Activated naive CD4-positive, alpha-beta T cell treated with anti-CD3 and anti-CD28 coated beads, Interleukin-2, amount 50 U/mL, for 16 hours (primary cell): ENCODE data around the gene CD69.

Experiments
- DNase-seq: peaks from one replicate; pipeline ENCODE4 v3.0.0-alpha.2; 2020

CD69 gene

DNA sequence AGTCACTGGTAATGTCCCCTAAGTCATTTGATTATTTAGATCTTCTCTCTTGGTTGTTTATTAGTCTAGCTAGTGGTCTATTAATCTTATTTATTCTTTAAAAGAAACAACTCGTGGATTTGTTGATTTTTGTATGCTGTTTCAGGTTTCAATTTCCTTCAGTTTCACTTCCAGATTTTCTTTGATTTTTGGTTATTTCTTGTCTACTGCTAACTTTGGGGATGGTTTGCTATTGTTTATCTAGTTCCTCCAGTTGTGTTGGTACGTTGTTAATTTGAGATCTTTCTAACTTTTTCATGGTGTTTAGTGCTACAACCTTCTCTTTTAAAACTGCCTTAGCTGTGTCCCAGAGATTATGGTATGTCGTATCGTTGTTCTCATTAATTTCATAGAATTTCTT lies 18.5 kb upstream of the CD69 start:
- DNase-seq, result no peak

DNA sequence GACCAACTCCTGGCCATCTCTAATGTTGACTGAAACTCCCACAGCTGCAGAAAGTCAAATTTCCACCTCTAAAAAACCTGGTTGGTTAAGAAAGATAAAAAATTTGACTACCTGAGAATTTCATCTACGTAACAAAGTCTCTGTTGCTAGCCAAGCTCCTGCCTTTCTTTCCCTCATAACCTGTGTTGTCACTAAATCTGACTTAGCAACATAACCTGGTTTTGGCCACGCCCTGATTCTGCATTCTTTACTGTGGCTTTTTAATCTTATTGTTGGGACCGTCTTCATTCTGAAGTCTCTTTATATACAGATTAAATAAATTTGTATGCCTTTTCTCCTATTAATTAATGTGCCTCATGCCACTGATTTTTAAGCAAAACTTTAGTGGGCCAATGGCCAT lies 16.1 kb upstream of the CD69 start:
- no peak for DNase-seq

DNA sequence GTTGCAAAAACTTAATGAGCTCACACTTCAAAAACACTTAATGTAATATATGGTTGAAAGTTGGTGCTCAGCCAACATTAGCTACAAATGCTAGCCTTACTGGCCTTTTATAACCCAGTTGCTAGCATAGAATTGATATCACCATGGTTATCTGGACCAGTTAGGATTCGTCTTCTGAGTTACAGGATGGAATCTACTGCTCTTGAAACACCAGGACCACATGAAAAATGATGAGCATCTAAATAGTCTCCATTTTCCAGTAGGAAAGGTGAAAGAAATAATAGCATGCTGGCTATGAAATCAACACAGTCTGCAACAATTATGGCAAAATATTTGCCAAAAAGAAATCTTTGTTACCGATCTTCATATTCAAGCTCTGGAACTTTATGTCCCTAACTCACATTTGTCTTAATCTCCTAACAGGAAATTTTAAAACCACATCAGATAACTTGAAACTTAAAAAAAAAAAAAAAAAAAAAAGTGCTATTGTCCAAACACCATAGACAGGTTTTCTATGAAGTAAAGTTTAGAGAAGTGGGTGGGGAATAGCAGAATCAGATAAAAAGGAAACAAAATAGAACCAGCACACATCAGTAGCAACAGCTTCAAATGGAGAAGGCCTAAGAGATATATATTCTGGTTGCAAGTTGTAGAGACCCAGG lies 12.6 kb upstream of the CD69 start:
- no peak for DNase-seq

DNA sequence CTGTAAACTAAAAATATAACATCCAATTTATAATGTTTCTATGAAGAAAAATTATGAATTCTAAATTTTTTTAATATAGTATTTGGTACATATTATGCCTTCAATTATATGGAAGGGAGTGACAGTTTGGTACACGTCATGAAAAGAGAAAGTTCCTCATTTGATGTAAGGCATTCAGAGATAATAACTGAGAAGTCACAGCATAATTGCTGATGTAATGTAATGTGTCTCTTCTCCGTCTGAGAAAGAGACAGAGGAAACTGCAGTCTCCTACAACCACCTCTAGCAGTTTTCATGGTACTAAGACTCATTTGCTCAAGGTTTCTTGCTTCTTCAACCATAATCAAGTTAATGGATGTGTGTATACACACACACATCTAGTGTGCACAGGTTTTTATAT lies 2.3 kb upstream of the CD69 start:
- DNase-seq, result no peak

DNA sequence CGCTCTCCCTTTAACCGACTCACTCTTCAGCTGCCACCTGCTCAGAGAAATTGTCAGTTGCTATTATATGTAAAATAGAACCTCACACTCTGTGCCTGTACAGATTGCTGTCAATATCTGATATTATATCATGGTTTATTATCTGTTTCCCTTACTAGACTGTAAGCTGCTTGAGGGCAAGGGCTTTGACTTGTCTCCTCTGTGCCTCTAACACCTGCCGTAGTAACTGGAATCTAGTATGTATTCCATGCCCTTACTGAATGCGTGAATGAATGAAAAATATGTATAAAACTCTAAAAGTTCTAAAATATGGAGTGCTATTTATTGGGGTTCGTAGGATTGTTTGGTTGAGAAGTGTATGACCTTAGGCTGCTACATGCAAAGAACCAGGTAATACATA lies 1.7 kb upstream of the CD69 start:
- no peak for DNase-seq

DNA sequence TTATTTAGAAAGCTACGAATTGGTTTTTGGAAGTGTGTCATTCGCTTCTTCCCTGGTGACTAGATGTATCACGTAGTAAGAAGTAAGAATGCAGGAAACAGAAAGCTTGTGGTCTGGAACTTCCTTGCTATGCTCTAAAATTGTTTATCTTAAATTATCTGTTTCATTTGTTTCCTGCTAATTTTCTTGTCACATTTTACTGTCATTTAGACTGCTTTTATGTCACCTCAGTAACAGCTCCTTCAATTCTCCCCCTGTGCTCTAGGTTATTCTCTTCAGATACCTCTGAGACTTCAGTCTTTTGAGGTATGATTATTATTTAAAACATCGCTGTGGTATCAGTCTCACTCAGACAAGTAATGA lies 699 bp upstream of the CD69 start:
- DNase-seq, result no peak

DNA sequence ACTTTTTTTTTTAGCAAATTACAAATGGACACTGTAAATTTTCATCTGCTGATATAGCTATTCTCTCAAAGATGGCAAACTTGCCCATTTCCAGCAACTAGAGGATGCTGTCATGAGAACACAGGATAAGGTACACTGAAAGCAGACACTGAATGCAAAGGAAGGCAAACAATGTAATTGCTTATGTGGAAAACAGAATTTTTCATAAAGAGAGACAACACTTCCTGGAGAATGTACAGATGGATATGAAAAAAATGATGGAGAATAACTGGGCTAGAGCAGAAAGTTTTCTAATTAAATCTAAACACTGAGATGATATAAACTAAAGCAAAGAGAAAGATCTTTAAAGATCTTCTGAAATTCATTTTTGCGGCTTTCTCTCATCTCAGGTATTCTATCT lies 581 bp downstream of the CD69 start:
- DNase-seq, result no peak

DNA sequence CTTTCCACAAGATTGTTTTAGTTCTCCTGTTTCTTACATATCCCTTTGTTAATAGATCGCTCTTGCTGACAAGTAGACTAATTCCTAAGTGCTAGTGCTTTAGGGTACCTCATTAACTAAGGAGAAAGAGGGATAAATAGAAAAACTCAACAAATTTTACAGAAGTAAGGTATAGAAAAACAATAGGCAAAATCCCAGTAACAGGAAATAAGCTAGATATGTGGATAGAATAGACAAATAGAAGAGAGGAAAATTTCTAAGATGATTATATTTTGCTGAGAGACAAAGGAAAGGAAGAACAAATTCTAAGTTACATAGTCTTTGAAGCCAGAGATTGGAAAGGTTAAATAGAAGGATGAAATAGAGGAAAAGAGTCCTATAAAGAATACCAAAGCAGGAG lies 1.0 kb downstream of the CD69 start:
- DNase-seq, result no peak

DNA sequence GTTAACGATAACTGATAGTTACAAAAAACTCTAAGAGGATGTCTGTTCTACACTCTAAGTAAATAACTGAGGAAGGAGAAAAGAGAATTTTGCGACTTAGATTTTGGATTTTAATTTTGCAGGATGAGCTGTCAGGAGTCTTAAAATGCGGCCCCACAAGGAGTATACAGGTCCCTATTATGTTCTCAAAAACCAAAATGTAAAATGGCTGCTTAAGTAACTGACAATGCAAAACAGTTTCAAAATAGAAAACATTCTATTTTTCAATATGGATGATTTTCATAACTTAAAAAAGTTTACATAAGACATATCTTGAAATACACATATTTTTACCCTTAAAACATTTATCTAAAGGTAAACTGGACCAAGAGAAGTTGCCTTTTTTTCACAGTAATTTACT lies 2.6 kb downstream of the CD69 start:
- DNase-seq, result no peak

DNA sequence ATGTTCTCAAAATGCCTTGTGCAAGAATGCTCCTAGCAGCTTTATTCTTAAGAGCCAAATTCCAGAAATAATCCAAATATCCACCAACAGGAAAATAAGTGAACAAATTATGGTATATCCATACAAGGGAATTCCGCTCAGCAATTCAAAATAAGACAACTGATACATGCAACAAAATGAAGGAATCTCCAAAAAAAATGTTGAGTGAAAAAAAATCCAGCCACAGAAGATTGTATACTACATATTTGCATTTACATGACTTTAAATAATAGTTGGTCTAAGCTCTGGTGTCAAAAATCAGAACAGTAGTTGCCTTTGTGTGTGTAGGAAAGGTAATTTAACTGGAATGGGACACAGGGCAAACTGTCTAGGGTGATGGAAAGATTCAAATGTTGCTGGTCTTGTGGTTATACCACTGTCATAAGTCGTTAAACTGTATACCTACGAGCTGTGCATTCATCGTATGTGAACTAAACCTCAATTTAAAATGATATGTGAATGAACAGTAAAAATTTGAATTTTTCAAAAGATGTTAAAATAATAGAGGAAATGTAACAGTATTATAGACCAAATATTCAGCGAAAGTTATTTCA lies 3.2 kb downstream of the CD69 start:
- no peak for DNase-seq

DNA sequence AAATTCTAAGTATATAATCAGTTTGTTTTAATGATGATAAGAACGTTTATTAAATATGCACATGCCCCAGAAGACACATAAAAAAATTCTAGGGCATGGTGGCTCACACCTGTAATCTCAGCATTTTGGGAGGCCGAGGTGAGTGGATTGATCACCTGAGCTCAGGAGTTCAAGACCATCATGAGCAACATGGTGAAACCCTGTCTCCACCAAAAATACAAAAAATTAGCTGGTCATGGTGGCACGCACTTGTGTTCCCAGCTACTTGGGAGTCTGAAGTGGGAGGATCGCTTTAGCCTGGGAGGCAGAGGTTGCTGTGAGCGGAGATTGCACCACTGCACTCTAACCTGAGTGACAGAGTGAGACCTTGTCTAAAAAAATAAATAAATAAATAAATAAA lies 4.0 kb downstream of the CD69 start:
- DNase-seq, result no peak

DNA sequence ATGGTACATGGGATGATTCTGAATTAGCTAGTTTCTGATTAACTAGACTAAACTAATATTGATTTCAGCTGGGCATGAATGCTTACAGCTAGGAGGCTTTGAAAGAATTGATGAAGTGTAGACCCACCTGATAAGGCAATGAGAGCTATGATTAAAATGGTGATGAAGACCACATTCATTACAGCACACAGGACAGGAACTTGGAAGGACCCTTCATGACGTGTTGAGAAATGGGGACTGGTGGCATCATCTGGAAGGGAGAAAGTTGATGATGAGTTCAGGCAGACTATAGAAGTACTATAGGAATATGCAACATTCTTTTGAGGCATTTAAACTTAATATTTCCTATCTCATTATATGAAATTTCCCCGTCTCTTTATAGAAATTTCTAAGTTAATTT lies 4.5 kb downstream of the CD69 start:
- DNase-seq, result no peak

DNA sequence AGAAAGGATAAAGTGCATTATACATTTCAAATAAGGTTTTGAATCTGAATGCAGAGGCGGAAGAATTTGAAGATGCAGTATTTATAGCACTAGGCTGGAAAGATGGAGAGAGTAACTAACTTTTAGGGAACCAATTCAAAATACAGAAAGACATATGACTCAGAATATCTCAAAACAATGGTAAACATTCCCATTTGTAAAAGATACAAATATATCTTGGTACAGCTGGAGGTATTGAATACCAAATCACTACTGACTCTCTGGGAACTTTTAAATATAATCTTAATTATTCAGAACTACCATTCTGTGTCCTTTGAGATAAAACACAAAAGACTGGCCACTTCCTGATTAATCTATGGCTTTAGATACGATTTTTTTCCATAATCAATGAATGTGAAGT lies 5.1 kb downstream of the CD69 start:
- DNase-seq, result no peak

DNA sequence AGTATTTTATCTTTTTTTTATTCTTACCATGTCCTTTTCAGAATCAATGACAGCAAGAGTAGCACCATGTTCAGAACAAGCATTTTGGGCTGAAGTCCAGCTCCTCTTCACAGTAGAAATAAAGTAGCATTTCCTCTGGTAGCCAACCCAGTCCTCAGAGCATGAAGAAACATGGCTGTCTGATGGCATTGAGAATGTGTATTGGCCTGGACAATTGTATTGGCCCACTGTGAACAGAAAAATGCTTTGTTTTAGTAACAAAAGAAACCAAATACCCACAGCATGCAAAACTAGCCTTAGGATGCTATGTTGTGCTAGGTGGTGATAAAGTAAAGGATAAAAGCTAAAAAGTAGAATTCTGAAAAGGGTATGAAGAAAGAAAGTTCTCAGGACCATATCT lies 5.7 kb downstream of the CD69 start:
- DNase-seq, result no peak

DNA sequence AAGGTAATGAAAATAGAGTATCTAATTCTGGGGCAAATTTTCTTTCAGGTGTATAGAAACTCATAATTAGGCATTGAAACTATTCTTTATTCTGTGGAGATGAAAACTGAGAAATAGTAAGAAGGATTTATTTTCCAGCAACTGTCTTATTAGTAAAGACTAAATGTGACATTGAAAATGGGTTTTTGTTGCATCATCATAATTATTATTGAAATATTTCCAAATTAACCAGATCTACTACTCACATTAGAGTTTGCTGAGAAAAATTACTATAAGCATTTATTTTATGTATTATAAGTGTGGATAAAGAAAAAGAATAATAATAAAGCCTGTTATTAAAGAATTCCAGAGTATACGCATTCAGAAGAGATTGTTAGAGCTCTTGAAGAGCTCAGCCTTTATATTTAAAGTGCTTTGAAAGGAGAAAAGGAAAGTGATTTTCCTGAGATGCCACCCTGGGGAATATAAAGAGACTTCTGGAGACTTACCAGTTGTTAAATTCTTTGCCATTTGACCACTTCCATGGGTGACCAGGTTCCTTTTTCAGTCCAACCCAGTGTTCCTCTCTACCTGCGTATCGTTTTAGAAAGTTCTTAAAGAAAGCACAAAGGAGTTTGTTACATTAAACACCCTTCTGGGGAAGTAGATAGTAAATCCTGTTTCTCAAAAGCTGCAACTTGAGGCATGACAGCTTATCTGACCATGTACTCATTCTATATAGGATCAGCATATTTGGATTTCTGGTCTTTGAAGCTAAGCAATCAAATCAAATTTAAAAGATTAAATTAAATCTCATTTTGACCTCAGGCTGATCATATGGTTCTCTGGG lies 6.4 kb downstream of the CD69 start:
- no peak for DNase-seq

DNA sequence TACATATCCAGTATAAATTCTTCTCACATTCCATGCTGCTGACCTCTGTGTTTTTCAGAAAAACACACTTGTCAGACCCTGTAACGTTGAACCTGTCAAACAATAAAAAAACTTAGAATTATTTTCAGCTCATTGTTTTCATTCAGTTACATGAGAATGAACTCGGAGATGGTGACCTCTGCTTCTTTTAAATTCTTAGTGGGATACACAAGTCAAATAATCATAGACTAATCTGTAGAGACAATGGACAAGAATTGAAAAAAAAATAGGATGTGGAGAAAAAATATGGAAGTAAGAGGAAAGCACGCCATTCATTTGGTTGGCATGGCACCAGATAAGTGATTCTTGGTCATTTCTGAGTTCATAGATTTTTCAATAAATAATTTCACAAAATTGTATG lies 7.2 kb downstream of the CD69 start:
- no peak for DNase-seq

DNA sequence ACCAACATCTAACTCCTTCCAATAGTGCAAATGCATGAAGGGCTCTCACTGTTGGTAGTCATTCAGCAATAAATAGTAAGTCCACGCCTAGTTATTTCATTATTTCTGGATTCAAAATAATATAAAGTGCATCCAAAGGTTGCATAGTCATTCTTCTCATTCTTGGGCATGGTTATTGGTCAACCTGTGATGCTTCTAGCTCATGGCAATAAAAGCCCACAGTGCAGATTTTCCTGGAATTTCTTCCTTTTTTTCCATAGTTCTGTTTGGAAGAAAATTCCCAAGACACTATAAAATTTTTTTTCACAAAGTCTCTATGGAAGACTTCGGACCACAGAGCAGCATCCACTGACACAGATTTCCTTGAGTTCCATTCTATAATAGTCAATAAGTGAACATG lies 7.6 kb downstream of the CD69 start:
- no peak for DNase-seq

DNA sequence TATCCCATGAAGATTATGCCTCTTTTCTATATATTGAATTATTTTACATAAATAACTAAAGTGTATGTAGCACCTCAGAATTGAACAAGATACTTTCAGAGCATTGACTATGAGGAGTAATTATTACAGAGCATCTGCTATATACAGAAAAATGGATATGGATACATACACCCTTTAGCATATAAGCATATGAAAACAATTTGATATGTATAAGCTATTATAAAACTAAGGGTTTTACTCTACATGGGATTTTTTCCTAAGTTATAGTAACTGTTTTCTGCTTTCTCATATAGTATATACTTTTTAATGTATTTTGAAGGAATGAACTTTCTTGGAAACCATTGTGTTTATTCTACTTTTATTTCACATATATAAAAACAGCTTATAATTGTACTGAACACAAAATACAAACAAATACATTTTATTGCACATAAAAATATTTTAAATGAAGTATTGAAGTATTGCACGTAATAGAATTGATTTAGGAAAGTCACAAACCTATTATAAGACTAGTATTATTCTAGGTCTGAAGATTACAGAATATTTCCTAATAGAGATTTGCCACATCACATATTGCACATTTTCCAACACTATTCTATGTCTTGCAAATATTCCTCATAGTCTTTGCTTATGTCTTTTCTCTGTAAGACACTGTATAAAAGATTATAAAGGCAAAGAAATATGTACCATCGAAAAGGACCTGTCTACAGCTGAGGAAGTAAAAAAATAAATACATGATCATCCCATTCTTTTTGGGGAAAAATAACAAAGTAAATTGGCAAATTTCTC lies 8.4 kb downstream of the CD69 start:
- no peak for DNase-seq

DNA sequence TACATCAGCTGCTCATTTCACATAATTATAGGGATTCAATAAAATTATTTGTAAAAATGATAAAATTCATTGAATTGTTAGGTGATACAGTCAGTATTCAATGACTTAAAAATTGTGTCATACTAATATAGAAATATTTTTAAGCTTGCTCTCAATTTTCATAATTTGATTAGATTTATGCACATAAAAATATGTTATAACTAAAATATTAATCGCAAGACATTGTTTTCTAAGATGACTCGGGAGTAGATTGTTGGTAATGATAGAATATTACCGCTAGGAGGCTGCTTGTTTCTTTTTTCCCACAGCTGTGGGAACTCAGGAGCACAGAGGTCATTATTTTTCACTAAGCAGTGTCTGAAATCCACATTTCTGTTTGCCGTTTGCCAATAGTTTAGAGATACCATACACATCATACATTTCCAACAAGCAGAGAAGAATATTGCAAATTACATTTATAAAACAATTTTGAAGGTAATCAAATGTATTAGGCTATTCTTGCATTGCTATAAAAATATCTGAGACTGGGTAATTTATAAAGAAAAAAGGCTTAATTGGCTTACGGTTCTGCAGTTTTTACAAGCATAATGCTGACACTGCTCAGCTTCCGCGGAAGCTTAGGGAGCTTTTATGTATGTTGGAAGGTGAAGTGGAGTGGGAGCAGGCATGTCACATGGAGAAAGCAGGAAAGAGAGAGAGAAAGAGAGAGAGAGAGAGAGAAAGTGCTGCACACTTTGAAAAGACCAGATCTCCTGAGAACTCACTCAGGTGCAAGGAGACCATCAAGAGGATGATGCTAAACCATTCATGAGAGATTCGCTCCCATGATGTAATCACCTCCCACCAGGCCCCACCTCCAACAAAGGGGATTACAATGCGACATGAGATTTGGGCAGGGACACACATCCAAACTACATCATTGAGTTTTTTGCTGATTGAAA lies 9.2 kb downstream of the CD69 start:
- DNase-seq, result peak; percentile 61

DNA sequence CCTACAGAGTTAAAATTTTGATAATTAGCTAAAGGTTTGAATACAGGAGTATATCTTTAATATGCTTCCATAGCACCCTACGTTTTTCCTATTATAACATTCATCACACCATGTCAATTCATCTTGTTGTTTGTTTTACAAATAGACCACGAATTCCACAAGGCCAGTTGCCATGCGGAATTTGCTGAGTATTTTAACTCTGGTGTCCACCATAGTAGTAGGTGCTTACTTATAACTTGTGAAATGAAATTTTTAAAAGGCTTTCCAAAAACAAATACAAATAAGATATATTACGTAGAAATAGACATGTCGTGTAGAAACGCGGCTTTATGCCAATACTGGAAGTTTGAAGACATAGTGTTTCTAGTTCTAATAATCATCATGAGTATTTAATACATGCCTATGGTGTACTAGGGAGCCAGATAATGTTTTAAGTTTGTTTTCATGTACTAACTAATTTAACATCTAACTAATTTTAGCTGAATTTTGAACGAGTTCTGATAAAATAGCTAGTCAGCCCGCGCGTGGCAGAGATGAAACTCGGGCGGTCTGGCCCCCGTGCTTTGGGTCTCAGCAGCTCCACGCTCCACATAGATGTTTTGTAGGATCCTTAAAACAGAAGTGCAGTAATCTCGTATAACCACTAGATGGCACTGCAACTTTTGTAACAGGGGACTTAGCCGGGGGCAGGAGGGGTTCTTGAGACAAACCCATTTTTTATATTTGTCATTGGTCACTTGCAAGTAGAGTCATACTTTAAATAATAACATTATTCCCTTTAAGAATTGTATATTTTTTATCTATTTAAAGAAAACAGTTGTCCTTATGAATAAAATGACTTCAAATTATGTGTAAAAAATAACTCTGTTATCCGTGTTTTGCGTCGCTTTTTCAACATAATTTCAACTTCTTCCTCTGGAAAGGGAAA lies 10.2 kb downstream of the CD69 start:
- DNase-seq, result peak; percentile 46

DNA sequence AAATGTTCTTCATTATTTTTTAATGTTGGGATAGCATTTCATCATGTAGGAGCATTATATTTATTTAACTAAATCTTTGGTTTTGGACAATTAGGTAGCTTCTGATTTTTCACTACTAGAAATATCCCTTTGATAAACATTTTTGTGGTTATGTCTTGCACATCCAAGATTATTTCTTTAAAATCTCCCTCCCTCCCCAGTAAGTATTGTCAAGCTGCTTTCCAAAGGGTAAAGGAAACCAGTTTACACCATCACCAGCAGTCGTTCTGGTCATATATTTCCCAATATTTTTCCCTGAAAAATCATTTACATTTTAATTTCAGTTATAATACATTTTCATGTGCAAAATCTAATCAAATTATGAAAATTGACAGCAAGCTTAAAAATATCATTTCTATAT lies 11.1 kb downstream of the CD69 start:
- DNase-seq, result no peak
